ENCODE measurements around the gene NR2F1.
A peak's percentile ranks its signal among the peaks of the same experiment; 100 is the strongest.

Gene NR2F1

DNA sequence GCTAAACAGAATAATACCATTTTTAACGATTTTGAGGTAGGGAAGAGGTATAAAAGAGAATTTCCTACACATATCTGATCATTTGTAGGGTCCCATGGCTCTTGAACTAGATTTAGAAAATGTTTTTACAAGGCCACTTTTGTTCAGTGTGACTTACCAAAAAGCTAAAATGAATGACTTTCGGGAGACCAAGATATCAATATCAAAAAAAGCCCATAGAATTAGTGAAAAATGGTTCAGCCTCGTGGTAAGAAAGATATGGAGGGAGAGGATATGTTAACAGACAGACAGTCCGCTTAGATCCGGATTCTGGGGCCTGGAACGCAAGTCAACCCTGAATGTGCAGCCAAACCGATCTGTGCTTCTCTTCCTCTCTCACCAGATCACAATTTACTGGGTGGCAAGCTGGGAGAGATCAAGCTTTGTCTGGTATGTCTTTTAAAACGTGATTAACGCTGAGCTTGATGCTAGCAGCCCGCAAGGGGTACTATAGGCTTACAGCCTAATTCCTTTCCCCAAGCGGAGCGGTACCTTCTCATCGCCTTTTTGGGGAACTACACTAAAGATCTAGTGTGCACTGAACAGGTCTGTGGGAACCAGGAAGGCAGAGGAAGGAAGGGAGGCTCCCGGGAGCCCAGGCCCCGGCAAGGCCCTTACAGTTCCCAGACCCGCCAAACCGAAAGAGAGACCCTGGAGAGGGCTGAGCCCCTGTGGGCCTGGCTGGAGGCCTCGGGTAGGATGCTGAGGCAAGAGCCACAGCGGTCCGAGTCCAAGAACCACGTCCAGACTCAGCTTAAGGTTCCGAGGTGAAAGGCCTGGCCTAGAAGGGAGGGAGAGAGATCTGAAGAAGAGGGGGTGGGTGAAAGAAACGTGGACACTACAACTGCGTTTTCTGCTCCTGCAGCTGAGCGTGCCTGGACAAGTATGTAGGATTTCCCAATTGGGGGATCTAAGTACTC lies 4.9 kb upstream of the NR2F1 start:
- no peak for DNase-seq (ENCODE audit: low read depth in 2 of 2)

DNA sequence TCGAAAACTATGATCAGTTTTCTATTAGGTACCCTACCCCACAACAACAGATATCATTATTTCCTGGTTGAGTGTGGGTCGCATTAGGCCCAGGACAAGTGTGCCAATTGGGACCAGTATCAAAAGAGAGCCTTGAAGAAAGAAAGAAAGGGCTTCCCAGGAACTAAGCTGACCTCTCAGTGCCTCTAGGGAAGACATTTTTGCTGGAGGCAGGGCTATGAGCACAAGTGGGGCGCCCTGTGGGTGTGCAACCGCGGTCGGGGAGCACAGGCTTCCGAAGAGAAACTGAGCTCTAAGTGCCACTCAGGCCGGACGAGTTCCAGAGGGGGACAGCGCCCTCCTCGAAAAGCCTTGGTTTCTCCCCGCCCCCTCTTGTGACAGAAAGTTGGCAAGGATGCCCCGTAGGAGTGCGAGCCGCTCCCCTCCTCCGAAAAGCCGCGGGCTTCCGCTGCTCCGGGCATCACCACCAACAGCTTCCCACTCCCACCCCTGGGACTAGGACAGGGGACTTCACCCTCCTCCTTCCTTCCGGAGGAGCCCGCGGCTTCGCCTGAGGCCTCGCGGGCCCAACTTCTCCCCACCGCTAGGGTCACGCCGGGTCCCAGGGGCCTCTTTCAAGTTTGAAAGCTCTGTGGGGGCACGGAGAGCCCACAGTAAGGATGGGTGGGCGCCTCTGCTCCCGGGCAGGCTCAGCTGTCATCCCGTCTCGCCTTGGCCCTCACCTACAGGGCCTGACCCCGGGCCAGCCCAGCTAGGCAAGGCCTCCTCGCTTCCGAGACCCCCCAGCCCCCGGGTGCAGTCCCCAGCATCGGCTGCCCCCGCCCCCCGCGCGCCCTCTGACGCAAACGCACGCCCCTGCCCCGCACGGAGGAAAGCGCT lies 4.0 kb upstream of the NR2F1 start:
- DNase-seq (ENCODE audit: low read depth in 2 of 2) = no peak

DNA sequence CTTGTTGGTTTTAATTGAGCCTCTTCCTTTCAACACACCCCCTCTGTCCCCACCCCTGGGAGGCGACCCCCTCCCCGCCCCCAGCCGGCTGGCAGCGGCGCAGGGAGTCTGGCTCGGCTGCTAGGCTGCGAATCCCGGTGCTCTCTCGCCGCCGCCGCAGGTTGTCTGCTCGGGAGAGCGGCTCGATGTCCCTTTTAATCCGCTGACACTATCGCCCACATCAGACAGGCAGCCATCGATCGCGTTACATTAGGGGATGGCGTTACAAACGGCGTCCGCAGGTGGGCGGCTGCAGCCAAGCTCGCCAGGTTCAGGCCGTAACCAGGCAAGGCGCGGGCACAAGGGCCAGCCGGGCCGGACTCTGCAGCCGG lies 3.3 kb upstream of the NR2F1 start:
- no peak for DNase-seq (ENCODE audit: low read depth in 2 of 2)

DNA sequence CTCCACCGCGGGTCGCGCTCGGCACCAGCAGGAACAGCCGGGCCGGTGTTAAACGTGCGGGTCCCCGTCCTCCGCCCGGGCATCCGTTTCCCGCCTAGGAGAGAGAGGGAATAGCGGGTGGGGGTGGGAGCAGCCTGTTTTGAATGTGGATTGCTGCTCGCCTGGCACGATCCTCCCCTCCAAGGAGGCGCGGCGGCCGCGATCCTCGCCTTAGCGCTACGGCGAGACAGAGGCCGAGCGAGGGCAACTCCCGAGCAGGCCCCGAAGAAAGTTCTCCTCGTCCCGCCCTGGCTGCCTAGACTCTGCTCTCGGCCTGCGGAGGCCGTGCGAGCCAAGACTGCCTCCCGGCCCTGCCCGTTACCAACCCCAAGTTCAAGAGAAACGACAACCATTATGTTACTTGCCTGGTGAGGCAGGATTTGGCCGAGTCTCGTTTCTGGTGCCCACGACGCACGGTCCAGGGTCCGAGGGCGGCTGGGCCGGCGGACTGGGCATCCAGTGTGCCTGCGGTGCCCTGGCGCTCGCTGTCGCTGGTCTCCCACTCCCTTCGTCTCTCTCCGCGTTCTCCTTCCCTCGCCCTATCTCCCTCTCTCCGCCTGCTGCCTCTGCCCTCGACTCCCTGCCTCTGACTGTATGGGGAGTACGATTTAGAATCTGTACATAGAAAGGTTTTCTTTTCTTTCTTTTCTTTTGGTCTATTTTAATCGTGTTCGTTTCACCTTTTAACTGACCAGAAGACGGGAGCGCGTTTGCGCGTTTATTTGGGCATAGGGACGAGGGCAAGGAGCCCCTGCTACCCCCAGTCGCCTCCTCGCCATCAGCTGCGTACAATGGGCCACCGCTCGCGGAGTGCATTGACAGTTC lies 2.7 kb upstream of the NR2F1 start:
- DNase-seq (ENCODE audit: low read depth in 2 of 2) = no peak

DNA sequence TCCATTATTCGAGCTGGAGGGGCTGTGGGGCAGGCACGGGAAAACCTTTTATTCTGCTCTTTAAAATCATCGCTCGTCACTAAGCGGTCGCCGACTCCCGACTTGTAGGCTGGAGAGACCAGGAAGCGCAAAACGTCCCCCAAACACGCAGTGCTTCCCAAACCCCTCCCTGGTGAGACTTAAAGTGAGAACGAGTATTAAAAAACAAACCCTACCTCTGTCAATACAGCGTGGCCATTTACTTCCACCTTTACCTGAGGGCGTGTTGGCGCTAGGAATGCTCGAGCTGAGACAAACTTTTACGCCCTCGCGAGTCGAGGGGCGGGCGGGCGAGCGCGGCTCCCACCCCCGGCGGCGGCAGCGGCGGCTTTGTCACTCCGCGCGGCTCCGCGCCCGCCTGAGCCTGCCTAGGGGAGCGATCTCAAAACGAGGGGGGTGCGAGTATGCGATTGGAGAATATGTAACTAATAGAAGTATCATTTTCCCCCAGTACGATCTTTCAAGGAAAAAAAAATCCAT lies 2.0 kb upstream of the NR2F1 start, which contains the start of gene NR2F1-AS1:
Gene NR2F1-AS1 (minus strand): TSS at position 293 of the 519 bp plus-strand sequence.
- no peak for DNase-seq (ENCODE audit: low read depth in 2 of 2)

DNA sequence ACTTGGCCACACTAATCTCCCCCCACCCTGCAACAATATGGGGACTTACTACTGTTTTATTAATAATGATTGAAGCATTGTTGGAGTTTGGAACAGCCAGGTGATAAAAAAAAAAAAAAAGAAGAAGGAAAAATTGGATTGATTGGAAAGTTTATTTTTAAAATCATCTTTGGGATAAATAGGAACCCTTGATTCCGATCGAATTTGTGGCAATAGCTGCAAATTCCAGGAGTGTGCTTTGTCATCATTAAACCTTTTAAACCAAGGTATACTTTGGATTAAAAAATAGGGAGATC lies 907 bp upstream of the NR2F1 start:
- no peak for DNase-seq (ENCODE audit: low read depth in 2 of 2)

DNA sequence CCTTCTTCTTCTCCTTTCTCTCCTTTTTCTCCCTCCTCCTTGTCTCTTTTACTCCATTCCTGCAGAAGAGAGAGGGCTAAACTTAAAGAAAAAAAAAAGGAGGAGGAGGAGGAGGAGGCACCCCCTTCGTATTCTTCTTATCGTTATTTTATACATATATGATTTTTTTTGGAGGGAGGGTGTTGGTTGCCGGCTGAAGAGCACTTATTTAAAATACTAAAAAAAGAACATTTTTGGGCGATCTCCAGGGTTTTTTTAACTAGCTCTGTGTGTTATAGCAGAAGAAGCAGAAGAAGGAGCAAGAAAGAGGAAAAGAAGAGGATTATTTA lies 381 bp downstream of the NR2F1 start:
- no peak for DNase-seq (ENCODE audit: low read depth in 2 of 2)

DNA sequence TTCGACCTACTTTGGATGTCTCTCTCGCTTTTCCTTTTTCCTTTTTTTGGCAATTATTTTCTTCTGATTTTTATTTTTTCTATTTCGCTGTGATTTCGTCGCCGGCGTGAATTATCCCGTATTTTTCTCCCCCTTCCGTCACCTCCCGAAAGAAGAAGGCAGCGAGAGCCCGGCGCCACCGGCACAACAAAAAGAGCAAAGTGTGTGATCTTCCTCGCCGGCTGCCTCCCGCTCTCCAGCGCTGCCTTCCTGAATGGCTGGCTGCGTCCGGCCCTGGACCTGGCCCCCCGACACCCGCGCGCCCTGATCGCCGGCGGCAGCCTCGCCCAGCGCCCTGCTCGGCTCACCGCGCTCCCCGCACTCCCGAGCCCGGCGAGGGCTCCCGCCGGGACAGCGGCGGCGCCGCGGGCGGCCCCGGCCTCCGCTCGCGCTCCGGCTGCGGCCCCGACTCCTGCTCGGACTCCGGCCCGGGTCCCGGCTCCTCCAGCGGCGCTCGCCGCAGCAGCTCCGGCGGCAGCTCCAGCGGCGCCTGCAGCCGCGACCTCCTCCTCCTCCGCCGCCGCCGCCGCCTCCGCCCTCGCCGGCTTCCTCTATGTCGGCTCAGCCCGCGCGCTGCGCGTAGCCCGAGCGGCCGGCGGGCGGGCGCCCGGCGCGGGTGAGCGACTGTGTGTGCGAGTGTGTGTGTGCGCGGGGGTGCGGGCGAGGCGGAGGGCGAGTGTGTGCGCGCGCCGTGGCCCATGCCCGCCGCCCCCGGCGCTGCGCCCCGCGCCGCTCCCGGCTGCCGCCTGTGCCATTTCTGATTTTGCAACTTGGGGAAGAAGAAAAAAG lies 960 bp downstream of the NR2F1 start:
- DNase-seq (ENCODE audit: low read depth in 2 of 2) = peak in 1 of 2 donors; percentile 29

DNA sequence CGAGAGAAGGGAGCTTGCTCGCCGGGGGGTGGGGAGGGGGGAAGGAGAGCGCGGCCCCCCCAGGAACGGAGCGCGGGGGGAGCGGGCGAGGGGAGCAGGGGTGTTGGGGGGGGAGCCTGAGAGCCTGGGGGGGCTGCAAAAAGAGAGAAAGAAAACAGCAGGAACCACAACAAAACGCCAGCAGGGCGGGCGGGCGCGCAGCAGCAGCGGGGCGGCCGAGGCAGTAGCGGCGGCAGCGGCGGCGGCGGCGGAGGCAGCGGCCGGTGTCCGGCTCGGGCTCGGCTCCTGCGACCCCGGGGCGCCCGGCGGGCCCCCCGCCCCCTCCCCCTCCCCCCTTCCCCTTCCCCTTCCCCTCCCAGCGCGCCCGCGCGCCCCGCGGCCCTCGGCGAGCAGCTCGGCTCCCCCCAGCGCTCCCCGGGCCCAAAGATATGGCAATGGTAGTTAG lies 1.6 kb downstream of the NR2F1 start:
- no peak for DNase-seq (ENCODE audit: low read depth in 2 of 2)

DNA sequence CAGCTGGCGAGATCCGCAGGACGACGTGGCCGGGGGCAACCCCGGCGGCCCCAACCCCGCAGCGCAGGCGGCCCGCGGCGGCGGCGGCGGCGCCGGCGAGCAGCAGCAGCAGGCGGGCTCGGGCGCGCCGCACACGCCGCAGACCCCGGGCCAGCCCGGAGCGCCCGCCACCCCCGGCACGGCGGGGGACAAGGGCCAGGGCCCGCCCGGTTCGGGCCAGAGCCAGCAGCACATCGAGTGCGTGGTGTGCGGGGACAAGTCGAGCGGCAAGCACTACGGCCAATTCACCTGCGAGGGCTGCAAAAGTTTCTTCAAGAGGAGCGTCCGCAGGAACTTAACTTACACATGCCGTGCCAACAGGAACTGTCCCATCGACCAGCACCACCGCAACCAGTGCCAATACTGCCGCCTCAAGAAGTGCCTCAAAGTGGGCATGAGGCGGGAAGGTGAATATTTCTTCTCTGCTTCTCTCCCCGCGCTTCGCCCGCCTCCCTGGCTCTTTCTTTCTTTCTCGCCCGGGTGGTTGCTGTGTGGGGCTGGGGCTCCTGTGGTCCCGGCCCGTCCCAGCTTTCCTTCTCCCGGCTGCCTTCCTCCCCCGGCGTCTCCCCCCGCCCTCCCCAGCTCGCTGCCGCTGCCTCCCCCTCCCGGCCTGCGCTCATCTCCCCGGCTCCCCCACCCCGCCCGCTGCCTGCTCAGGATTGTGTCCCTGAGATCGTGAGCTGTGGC lies 2.2 kb downstream of the NR2F1 start:
- no peak for DNase-seq (ENCODE audit: low read depth in 2 of 2)

DNA sequence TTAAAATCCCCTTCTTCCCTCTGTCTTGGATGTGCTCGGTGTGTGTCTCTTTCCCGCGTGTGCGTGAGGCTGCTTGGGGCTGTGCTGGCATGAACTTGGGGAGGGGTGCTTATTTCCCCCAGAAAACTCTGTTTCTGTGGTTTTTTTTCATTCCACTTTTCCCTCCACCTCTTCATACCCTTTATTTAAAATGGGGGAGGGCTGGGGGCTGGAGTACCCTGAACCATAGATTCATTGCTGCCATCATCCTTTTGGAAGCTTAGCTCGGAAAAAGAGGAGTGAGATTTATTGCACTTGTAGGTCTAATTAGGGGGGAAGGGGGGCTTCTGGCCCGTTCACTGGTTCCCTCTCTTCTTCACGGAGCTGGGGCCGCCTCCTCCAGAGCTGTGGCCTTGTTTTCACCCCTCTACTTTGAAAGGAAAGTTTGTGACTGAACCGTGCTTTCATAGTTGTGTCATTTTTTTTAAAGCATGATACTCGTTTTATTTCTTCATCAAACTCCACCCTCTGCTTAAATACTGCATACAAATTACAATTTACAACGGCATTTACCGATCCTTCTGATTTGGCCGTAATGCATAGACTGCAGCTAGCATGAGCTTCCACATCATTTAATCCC lies 2.9 kb downstream of the NR2F1 start:
- DNase-seq (ENCODE audit: low read depth in 2 of 2) = no peak

DNA sequence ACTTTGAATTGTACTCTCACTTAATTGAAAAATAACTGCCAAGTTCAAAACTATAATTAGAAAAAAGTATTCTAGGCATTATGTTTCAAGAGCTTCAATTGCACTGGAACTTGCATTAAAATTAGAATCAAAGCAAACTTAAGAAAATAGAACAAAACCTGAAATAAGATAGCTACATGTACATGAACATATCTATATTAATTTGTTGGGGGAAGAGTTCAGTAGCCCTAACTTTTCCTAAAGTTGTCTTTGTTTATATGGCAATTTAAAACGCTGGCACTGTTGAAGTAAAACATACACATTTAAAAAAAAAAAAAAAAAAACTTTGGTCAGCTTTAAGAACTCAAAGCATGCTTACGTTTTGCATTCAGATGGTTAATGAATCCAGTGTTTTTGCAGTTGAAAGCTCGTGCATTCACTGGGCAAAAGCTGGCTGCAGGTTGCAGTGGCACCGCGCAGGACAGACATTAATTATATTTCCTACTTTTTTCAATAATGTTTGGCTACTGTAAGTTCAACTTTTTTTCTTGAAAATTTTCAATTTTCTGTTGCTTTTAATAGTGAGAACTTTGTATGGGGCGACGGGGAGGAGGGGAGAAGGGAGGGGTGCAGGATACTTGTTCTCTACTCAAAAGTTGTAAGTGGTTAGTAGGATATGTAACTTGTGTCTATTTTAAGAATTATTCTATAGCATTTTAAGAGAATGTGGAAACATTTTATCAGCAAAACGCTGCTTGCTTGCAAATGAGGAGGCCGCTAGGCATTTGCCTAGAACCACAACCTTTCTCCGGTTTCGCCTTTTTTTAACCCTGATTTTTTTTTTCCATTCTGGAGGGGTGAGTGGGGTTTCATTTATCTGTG lies 3.9 kb downstream of the NR2F1 start:
- DNase-seq (ENCODE audit: low read depth in 2 of 2) = no peak

DNA sequence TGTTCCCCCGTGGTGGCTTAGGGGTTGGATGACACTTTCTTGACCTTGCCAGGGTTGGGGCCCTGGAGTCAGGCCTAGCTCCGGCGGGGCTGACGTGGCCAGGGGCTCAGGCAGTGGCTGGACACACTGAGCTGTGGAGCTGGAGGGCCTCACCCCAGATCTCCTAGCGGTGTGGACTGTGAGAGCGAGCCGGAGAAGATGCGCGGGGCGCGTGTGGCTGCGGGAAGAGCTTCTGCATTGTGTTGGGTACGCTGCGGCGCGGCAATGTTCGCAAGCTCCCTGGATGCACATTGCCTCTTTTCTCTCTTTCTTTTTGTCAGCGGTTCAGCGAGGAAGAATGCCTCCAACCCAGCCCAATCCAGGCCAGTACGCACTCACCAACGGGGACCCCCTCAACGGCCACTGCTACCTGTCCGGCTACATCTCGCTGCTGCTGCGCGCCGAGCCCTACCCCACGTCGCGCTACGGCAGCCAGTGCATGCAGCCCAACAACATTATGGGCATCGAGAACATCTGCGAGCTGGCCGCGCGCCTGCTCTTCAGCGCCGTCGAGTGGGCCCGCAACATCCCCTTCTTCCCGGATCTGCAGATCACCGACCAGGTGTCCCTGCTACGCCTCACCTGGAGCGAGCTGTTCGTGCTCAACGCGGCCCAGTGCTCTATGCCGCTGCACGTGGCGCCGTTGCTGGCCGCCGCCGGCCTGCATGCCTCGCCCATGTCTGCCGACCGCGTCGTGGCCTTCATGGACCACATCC lies 4.8 kb downstream of the NR2F1 start:
- no peak for DNase-seq (ENCODE audit: low read depth in 2 of 2)

DNA sequence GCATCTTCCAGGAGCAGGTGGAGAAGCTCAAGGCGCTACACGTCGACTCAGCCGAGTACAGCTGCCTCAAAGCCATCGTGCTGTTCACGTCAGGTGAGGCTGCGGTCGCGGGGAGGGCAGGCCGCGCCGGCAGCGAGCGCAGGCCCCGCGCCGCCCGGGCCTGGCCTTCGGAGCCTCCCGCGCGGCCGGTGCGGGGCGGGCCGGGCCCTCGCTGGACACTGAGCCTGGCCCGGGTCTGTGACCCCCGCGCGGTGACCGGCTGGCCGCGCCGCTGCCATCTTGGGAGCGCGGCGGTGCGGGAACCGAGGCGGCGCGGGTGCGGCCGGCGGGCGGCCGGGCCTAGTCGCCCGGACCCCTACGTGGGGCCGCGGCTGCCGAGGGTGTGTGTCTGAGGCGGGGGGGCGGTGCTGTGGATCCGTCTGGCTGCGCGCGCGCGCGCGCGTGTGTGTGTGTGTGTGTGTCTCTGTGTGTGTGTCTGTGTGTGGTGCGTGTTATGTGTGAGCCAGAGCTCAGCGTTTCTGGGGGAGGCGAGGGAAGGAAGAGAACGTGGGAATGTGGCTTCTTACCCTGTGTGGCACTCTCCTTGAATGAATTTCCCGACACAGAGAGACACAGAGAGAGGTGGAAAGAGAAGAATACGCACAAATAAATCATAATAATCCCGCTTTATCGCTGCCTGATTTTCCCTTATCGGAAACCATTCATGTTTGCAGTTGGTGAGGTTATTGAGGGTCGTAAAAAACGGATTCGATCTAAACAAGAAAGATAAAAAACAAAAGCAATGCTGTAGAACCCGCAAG lies 5.5 kb downstream of the NR2F1 start:
- no peak for DNase-seq (ENCODE audit: low read depth in 2 of 2)

DNA sequence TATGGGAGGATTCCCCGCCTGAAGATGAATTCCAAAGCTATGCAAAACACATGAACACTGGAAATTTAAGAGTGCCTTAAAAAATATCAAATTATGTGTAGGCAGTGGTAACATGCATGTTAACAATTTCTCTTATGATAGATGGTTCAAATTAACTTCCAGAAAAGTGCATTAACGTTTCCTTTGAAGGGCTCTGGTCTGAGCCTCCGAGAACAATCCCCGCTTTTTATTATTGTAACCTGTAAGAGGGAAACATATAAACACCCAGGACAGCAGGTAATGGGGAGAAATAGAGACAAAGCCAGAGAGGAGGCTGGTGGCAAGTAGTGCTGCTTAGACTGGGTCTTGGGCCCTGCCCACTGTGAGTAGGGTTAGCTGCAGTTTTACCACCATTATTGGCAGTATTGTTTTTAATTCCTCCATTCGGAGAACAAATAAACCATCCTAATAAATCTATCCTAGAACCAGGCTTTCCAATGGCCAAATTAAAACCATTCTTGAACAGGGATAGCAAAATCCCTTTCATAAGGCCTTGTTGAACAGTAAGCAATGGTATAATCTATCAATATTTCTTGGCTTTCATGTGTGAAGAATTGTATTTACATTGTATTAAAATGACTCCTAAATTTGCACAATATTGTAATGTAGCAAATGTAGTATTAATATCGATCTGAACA lies 6.3 kb downstream of the NR2F1 start:
- no peak for DNase-seq (ENCODE audit: low read depth in 2 of 2)

DNA sequence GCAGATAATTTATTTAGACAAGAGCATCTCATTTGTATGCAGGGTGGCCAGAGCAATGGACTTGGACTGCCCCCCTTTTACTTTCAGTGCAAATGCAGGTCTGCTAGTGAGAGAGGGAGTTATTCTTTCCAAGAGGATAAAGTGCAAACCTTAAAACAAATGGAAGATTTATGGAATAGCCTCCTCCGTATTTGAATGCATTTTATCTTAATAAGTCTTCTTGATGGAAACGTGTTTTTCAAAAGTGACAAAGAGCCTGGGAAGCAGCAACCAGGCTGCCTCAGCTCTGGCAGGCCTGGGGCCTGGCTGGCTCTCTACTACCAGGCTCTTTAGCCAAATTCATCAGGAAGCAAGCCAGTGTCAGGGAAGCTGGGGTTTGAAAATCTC lies 6.8 kb downstream of the NR2F1 start:
- no peak for DNase-seq (ENCODE audit: low read depth in 2 of 2)

DNA sequence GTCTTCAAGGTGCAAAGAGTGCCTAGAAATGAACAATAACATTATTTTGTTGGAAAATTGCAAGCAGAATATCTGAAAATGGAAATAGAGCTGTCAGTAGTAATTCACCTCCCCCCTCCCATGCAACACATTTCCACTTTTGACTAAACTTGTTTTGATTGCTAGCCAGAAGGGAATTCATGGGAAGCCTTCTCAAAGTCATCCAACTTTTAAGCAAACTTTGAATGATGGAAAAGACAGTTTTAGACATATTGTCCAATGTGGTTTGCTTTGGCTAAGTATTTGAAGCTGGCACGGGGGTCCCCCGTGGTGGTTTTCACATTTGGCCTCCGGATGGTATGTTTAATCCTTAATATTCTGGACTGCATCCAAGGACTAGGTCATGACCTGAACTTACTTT lies 7.5 kb downstream of the NR2F1 start:
- no peak for DNase-seq (ENCODE audit: low read depth in 2 of 2)
